GM12801 (cell line): ENCODE data around the gene FLT3.

Experiments
- CTCF ChIP-seq: IDR thresholded peaks from one replicate; pipeline ENCODE4 v1.5.1; 2011; ENCODE audit warnings: control low read depth; ENCODE audit not compliant: insufficient read length; ENCODE audit errors: extremely low read depth

The FLT3 gene

GRCh38 chr13:28002886-28003698 lies 97.3 kb downstream of the FLT3 start:
- TF ChIP-seq CTCF: no peak

DNA sequence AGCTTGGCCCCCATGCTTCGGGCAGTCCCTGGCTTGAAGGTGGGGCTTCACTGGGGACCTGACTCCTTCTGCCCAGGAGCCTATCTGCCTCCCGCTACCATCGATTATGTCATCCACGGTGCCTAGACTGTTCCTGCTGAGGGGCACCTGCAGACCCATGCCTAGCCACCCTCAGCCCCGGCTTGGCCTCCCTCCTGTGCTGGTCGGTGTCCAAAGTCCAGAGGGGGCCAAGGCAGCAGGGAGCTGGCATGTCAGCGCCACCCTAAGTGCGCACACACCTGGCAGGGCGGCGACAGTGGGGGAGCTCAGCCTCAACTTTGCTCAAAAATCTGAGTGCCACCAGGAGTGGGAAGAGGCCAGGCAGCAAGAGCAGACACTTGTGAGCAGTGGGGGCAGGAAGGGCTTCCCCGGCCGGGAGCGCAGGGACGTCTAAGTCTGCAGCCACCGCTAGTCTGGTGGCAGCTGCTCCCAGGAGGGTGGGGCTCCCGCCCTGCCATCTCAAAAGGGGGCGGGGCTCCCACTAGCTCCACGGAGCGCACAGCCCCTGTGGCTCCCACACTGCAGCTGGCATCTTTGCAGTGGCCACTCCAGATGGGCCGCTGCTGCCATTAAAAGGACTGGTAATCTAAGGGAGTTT lies 98.4 kb downstream of the FLT3 start:
- TF ChIP-seq CTCF: no peak

DNA sequence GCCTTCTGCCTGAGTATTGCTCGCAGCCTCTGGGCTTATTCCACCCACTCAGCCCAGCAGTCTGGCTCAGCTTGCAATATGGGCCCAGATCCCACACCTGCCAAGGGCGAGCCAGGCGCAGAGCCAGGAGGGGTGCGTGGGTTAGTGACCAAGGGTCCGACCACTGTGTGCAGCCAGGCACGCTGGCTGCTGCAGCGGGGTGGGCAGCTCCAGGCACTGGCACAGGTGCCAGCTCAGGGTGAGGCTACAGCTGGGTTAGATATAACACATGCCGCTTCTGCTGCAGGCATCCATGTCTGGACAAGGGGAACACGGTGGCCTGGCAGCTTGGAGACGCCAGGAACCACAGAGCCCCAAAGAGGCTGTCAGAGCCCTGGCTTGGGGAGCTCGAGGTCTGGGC lies 99.3 kb downstream of the FLT3 start:
- no peak for TF ChIP-seq CTCF

DNA sequence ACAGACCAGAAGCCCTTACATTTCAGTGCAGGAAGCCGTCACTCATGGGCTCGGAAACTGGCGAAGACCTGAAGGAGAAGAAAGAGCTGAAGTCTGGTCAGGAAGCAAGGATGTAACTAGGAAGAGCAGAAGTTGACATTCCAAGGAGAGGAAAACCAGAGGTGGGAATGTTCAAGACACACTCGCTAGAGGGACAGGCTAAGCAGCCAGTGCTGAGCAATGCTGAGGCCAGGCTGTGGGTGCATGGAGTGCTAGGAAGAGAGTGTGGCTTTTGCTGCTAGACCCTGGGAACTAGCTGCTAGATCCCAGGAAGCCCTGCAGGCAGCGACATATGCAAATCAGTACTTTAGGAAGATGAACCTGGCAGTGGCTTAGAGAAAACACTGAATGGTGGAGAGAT lies 99.8 kb downstream of the FLT3 start:
- no peak for TF ChIP-seq CTCF

DNA sequence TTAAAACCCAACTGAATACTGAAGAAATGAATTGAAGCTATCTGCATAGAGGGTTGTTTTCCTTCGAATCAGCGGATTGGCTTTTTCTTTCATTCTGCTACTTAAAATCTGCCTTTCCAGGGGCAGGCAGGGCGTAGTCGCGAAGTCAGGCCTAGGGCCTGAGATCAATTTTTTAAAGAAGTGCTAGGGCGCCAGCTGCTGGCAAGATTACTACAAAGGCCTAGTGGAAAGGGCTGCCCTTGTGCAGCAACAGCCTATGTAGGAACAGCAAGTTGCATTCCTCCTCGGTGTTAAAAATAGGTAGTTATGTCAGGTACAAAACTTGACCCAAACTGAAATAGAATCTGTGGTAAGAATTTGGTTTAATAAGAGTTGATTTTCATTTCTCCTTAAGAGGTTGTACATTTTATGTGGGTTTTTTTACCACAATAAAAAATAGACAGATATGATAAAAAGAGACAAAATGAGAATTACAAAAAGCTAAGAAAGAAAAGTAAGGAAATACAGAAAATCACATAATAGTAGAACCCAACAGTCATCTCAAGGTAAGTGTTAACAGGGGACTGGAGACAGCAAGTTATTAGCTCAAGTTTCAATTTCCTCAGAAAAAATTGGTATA lies 102.4 kb downstream of the FLT3 start:
- TF ChIP-seq CTCF: no peak

DNA sequence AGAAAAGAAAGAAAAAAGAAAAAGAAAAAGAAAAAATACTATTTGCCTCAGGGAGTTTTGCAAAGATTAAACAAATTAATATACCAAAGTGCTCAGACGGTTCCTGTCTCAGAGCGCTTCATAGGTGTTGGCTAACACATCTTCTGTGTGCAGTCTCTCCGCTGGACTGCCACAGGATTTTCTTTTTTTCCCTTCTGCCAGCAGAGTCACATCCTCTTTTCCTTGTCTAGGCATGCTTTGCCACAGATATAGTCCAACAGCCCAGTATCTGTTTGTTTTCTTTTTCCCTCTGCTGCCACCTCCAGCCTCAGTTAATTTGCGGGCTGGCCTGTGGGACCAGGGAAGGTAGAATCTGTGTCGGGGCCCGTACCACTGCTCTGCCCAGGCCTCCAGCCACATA lies 108.5 kb downstream of the FLT3 start:
- no peak for TF ChIP-seq CTCF

- no peak for TF ChIP-seq CTCF
Observed at GRCh38 chr13:27988520-27988919, 111.9 kb downstream of the FLT3 start, which contains the start of gene URAD. Gene URAD, minus strand, starts transcription at chr13:27988693. Its CDS starts 56 bp downstream, at chr13:27988637.
